ENCODE results near the gene TGFBI. TPM values are rescaled to one million over a fixed set of nuclear protein-coding genes. Genes with fewer than 3 reads are reported as not detected.

Gene TGFBI
- 2,219 and 2,576 TPM in 2 replicates for polyA plus RNA-seq (2011; rRNA removed)
- 1,062 and 1,253 TPM in 2 replicates for polyA minus RNA-seq (2011; rRNA and poly(A)+ RNA removed)

GRCh38 chr5:136028782-136029742 lies at the start of gene TGFBI:
Gene TGFBI (plus strand): TSS chr5:136028988. CDS start chr5:136029056, 68 bp downstream.
- H3K4me3 ChIP-seq (ENCODE audit: low read depth, low read length) = peak within 1 kb of the TSS; percentile 93
- DNase-seq (ENCODE audit: low read depth, low spot score) = peak; percentile 30
- peak within 1 kb of the TSS; percentile 65 for H3K27ac ChIP-seq (ENCODE audit: low read depth, low read length)
- H3K9me3 ChIP-seq (ENCODE audit: control insufficient read depth, insufficient read depth, low read length) = peaks cover 4% of the 10 kb centered on the region; the same call in 1 of the 2 replicates
- peak; percentile 25; the same call in 1 of the 2 replicates for TF ChIP-seq CTCF (IDR thresholded peaks at IDR 0.05; ENCODE audit: low read depth, low read length)
- ChIA-PET CTCF (interaction anchor here (1.2 to 2.6 kb wide), 6 partner anchors 9 to 84 kb away, joined by 3 to 12 read pairs (median 4); no protein-coding TSS in a partner anchor), POLR2A (interaction anchor here (0.6 to 3.1 kb wide), 16 partner anchors 9 to 103 kb away, joined by 3 to 35 read pairs (median 4); partner anchors contain the start of gene SMAD5)
- no peaks in the 10 kb centered on the region for H3K27me3 ChIP-seq (ENCODE audit: control insufficient read depth, insufficient read depth, low read length)

- POLR2A ChIA-PET = interaction anchor here (1.0 kb wide), 1 partner anchor 79 kb away, joined by 5 read pairs; no protein-coding TSS in a partner anchor
- CTCF ChIA-PET = interaction anchor here (2.1 kb wide), 1 partner anchor 103 kb away, joined by 8 read pairs; no protein-coding TSS in a partner anchor
These were observed 49.8 kb upstream of the TGFBI start for GRCh38 chr5:135978993-135979392.

GRCh38 chr5:135979510-135979909 lies 49.3 kb upstream of the TGFBI start:
- H3K27ac ChIP-seq (ENCODE audit: low read depth, low read length) = peak overlapping the region; percentile 41
- peaks cover 4% of the 10 kb centered on the region; the same call in 1 of the 2 replicates for H3K9me3 ChIP-seq (ENCODE audit: control insufficient read depth, insufficient read depth, low read length)
- ChIA-PET CTCF (interaction anchor here (1.9 kb wide), 1 partner anchor 35 kb away, joined by 10 read pairs; no protein-coding TSS in a partner anchor), POLR2A (interaction anchor here (1.0 kb wide), 1 partner anchor 79 kb away, joined by 5 read pairs; no protein-coding TSS in a partner anchor)
- peak; percentile 83 for DNase-seq (ENCODE audit: low read depth, low spot score)
- no peak for TF ChIP-seq CTCF (IDR thresholded peaks at IDR 0.05; ENCODE audit: low read depth, low read length)
- H3K4me3 ChIP-seq (ENCODE audit: low read depth, low read length) = no peak overlapping the region
- no peaks in the 10 kb centered on the region for H3K27me3 ChIP-seq (ENCODE audit: control insufficient read depth, insufficient read depth, low read length)

More at GRCh38 chr5:135978993-135979392, 49.8 kb upstream of the TGFBI start:
- no peak for DNase-seq (ENCODE audit: low read depth, low spot score)
- H3K9me3 ChIP-seq (ENCODE audit: control insufficient read depth, insufficient read depth, low read length) = peaks cover 4% of the 10 kb centered on the region; the same call in 1 of the 2 replicates
- peak overlapping the region; percentile 41 for H3K27ac ChIP-seq (ENCODE audit: low read depth, low read length)
- no peak overlapping the region for H3K4me3 ChIP-seq (ENCODE audit: low read depth, low read length)
- H3K27me3 ChIP-seq (ENCODE audit: control insufficient read depth, insufficient read depth, low read length) = no peaks in the 10 kb centered on the region
- no peak for TF ChIP-seq CTCF (IDR thresholded peaks at IDR 0.05; ENCODE audit: low read depth, low read length)

DNA sequence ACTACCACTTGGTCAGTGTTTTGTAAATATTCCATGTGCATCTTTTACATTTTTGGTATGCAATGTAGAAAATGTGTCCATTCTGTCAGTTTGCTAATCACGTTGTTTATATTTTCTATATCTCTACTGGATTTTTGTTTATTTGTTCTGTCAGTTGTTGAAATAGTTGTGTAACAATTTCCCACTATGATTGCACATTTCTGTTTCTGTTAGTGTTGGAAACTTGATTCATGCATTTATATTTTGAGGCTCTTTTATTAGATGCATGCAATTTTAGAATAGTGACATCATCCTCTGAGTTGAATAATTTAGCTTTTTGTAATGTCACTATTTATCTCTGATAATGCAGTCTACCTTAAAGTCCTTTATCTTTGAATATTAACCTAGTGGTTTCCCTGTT lies 48.2 kb upstream of the TGFBI start:
- POLR2A ChIA-PET = interaction anchor here (1.4 kb wide), 1 partner anchor 77 kb away, joined by 3 read pairs; no protein-coding TSS in a partner anchor
- CTCF ChIA-PET = interaction anchor here (1.5 to 1.9 kb wide), 2 partner anchors 36 to 78 kb away, joined by 4 to 10 read pairs; no protein-coding TSS in a partner anchor

More for the DNA sequence above, 48.2 kb upstream of the TGFBI start:
- Histone ChIP-seq H3K27ac (ENCODE audit: low read depth, low read length) (no peak overlapping the region), H3K4me3 (ENCODE audit: low read depth, low read length) (no peak overlapping the region), H3K9me3 (ENCODE audit: control insufficient read depth, insufficient read depth, low read length) (peaks cover 4% of the 10 kb centered on the region; the same call in 1 of the 2 replicates), H3K27me3 (ENCODE audit: control insufficient read depth, insufficient read depth, low read length) (no peaks in the 10 kb centered on the region)
- no peak for DNase-seq (ENCODE audit: low read depth, low spot score)
- TF ChIP-seq CTCF (IDR thresholded peaks at IDR 0.05; ENCODE audit: low read depth, low read length) = no peak

Measured in AG04450 (cell line).